Naive thymus-derived CD8-positive, alpha-beta T cell (primary cell): ENCODE measurements around the gene RNF32. TPM values are rescaled to one million over a fixed set of nuclear protein-coding genes. Genes with fewer than 3 reads are reported as not detected.
A peak's percentile ranks its signal among the peaks of the same experiment; 100 is the strongest.
"Not testable (repeated sequence)": the region's sequence is repeated elsewhere in the genome, so short reads cannot be mapped to it uniquely, and the experiment has no call there.

ENCODE experiments used
- ATAC-seq, 2 donors: fragments of 150-1000 bp; cut with Tn5 transposase in 1 of 2; sonication (Bioruptor Pico), chemical (Tn5 transposase) in 1 of 2; 1 replicate in 1 of 2; 2 replicates in 1 of 2; pipeline ENCODE4 v1.10.0; 2021; ENCODE audit warnings: mild to moderate bottlenecking in 2 of 2, moderate library complexity in 2 of 2
- POLR2A ChIA-PET: fragments of 350-600 bp; sonication (Branson Sonifier 250); formaldehyde crosslinking; loops from one replicate; lab custom pipeline; 2021; ENCODE audit warnings: antibody characterized with exemption; lab: Charles Lee
- DNase-seq, 10 donors: peaks; one replicate each; pipeline versions ENCODE4 v3.0.0 to v3.0.0-alpha.2; 2020 to 2022
- H3K27ac Mint-ChIP-seq, 10 donors: one replicate each; pipeline ENCODE4 v1.8.0; 2020 to 2022; ENCODE audit warnings: mild to moderate bottlenecking in 10 of 10, mixed read lengths in 10 of 10, moderate library complexity in 4 of 10, inconsistent platforms in 1 of 10
- H3K27me3 Mint-ChIP-seq, 5 donors: one replicate each; pipeline ENCODE4 v1.8.0; 2021 to 2022; ENCODE audit warnings: mixed read lengths in 5 of 5
- H3K36me3 Mint-ChIP-seq, 3 donors: one replicate each; pipeline ENCODE4 v1.8.0; 2020 to 2022; ENCODE audit warnings: mixed read lengths in 3 of 3, mild to moderate bottlenecking in 2 of 3, inconsistent platforms in 1 of 3
- H3K4me1 Mint-ChIP-seq, 4 donors: one replicate each; pipeline ENCODE4 v1.8.0; 2021 to 2022; ENCODE audit warnings: mixed read lengths in 4 of 4
- H3K4me3 Mint-ChIP-seq, 10 donors: one replicate each; pipeline ENCODE4 v1.8.0; 2020 to 2022; ENCODE audit warnings: mild to moderate bottlenecking in 10 of 10, mixed read lengths in 10 of 10, moderate library complexity in 6 of 10, inconsistent platforms in 1 of 10
- H3K9me3 Mint-ChIP-seq, 9 donors: one replicate each; pipeline ENCODE4 v1.8.0; 2020 to 2022; ENCODE audit warnings: mixed read lengths in 9 of 9, mild to moderate bottlenecking in 3 of 9, inconsistent platforms in 1 of 9, moderate library complexity in 1 of 9
- polyA plus RNA-seq, 3 donors: library from polyadenylated mRNA; unstranded; fragments of 300-500 nt; fragmentation: Illumina TruSeq; gene quantifications; one replicate each; pipeline ENCODE4 v1.2.3, GENCODE V29; 2021
- total RNA-seq, 8 experiments: library from RNA in 2 of 8; stranded (reverse) in 2 of 8; gene quantifications; one replicate each; pipeline ENCODE4 v1.2.3 and lab custom pipeline; 2021 to 2026

Gene RNF32
- total and polyA plus RNA-seq, 5 experiments from 2014 or later: 0.21 to 0.60 (median 0.33) TPM; not detected in 1

DNA sequence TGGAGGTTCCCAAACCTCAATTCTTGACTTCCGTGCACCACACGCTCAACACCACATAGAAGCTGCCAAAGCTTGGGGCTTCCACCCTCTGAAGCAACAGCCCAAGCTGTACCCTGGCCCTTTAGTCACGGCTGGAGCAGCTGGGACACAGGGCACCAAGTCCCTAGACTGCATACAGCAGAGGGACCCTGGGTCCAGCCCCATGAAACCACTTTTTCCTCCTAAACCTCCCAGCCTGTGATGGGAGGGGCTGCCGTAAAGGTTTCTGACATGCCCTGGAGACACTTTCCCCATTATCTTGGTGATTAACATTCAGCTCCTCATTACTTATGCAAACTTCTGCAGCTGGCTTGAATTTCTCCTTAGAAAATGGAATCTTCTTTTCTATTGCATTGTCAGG, 57.9 kb downstream of the RNF32 start:
- H3K27ac Mint-ChIP-seq, DNase-seq, H3K27me3 Mint-ChIP-seq, H3K4me3 Mint-ChIP-seq, H3K4me1 Mint-ChIP-seq, POLR2A ChIA-PET, ATAC-seq: not testable (repeated sequence)
- Mint-ChIP-seq H3K36me3 (peaks cover 37 to 68% (median 59%) of the 10 kb centered on the region in 3 donors), H3K9me3 (peaks cover 0 to 58% (median 32%) of the 10 kb centered on the region in 9 donors)

DNA sequence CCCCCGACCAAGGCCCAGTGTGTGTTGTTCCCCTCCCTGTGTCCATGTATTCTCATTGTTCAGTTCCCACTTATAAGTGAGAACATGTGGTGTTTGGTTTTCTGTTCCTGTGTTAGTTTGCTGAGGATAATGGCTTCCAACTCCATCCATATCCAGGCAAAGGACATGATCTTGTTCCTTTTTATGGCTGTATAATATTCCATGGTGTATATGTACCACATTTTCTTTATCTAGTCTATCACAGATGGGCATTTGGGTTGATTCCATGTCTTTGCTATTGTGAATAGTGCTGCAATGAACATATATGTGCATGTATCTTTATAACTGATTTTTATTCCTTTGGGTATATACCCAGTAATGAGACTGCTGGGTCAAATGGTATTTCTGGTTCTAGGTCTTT, 61.2 kb downstream of the RNF32 start:
- H3K27me3 Mint-ChIP-seq, DNase-seq, ATAC-seq, H3K27ac Mint-ChIP-seq, H3K4me3 Mint-ChIP-seq, POLR2A ChIA-PET: not testable (repeated sequence)
- Mint-ChIP-seq H3K4me1 (peaks cover 11 to 20% (median 16%) of the 10 kb centered on the region in 4 donors), H3K9me3 (peaks cover 5 to 65% (median 27%) of the 10 kb centered on the region in 9 donors), H3K36me3 (peaks cover 45 to 82% (median 73%) of the 10 kb centered on the region in 3 donors)

DNA sequence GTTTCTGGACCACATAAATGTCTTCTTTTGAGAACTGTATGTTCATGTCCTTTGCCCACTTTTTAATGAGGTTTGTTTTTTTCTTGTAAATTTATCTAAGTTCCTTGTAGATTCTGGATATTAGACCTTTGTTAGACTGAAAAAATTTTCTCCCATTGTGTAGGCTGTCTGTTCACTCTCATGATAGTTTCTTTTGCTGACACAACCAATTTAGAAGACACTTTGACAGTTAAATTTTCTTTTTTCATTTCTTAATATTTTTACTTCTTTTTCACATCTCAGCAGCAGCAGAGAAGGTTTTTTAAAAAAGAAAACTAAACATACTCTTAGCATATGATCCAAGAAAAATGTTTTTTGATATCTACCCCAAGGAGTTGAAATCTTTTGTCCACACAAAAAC, 61.8 kb downstream of the RNF32 start:
- Mint-ChIP-seq H3K27me3 (no peaks in the 10 kb centered on the region), H3K4me1 (peaks cover 14 to 22% (median 18%) of the 10 kb centered on the region in 4 donors), H3K9me3 (peaks cover 0 to 65% (median 24%) of the 10 kb centered on the region in 9 donors), H3K27ac (no peak overlapping the region), H3K4me3 (no peak overlapping the region), H3K36me3 (peaks cover 48 to 82% (median 75%) of the 10 kb centered on the region in 3 donors)
- DNase-seq (no peak), ATAC-seq (no peak)
- POLR2A ChIA-PET: no interaction called here

DNA sequence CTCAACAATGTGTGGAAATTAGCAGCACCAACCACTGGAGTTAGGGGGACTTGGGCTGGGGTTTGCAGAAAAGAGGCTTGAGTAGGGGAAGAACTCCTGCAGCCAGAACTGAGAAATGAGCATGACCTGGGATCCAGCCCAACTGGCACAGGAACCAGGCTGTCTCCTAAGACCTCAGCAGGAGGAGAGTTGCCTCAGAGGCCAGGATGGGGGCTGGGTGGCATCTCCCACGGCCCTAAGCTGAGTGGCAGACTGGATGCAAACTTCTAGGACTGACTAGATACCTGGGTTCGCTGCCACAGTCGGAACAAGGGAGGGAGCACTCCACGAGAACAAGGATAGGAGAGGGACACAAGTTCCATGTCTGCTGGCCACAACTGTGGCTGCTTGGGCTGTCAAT, 62.6 kb downstream of the RNF32 start:
- peaks cover 51 to 82% (median 80%) of the 10 kb centered on the region in 3 donors for H3K36me3 Mint-ChIP-seq
- ATAC-seq: no peak

DNA sequence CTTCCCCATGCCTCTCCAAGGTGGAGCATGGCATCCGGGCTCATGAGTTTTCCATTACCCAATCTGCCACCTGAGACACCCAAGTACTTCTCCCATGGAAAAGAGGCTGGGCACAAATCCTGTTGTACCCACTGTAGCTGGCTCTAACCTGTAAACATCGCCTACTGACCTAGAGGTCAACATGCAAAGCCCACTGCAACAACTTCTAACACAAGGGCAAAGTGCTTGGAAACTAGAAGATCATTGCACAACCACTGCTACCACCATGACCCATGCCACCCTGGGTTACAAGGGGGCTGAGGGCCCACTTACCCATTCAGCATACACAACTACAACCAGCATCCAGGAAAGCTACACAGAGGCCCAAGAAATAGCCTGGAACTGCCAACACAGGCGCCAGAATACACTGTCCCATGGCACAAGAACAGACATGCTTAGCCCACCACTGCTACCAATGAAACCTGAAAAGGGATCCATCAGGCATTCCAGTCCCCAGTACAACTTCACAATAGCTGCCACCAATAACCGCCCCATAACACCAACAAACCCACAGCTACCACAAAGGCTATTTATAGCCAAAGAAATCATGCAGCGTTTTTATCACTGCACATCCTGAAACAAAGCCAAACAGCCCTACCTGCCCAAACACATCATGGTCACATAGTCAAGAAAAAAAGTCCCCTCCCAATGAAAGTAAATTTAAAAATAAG, 63.4 kb downstream of the RNF32 start:
- Mint-ChIP-seq H3K27me3 (no peaks in the 10 kb centered on the region), H3K9me3 (peaks cover 0 to 66% (median 24%) of the 10 kb centered on the region in 9 donors), H3K36me3 (peaks cover 56 to 82% (median 79%) of the 10 kb centered on the region in 3 donors), H3K27ac (peak overlapping the region in 2 of 10 donors; percentile 16 to 30), H3K4me3 (peak overlapping the region in 2 of 10 donors; percentile 14 to 55), H3K4me1 (peaks cover 14 to 23% (median 19%) of the 10 kb centered on the region in 4 donors)
- ATAC-seq (no peak), DNase-seq (no peak)
- POLR2A ChIA-PET: no interaction called here

More for the DNA sequence above, 62.6 kb downstream of the RNF32 start:
- no peak for DNase-seq
- H3K4me3 Mint-ChIP-seq: no peak overlapping the region
- no peaks in the 10 kb centered on the region for H3K27me3 Mint-ChIP-seq
- H3K4me1 Mint-ChIP-seq: peaks cover 14 to 23% (median 19%) of the 10 kb centered on the region in 4 donors
- H3K9me3 Mint-ChIP-seq: peaks cover 0 to 65% (median 23%) of the 10 kb centered on the region in 9 donors
- no peak overlapping the region for H3K27ac Mint-ChIP-seq
- POLR2A ChIA-PET: no interaction called here

DNA sequence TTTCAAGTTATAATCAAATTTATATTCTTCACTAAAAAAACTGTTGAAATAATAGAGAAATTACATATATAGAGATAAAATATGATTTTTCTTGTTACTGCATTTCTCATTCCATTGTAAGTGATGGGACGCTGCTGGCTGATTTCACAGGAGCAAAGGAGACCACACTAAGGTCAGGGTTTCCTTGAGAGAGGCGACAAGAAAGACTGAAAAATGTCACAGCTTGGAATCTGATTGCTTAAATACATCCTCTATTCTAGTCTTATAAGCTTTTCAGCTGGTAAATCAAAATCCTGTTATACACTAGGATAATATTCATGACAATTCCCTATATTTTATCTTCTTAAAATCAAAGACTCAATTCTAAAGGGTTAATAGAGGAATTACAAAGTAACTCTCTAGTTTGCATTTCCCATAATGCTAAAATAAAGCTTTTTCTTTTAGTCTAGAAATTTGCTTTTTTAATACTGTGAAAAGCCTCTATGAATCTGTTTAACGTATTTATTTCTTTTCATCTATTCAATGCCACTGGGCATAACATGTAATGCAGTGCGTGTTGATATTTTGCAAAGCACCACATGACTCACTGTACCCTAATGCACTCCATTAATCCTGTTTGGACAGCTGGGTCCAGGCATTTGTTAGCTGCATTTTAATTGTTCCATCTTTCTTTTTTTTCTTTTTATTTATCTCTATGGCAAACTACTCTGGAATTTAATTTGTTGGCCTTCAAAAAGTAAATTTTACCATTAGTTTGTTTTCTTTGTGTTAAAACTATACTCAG, 81.7 kb downstream of the RNF32 start:
- POLR2A ChIA-PET: no interaction called here
- peaks cover 0 to 2% (median under 1%) of the 10 kb centered on the region in 4 donors for H3K4me1 Mint-ChIP-seq
- H3K36me3 Mint-ChIP-seq: peaks cover 9 to 56% (median 45%) of the 10 kb centered on the region in 3 donors
- no peak overlapping the region for H3K4me3 Mint-ChIP-seq
- ATAC-seq (no peak), DNase-seq (no peak)
- H3K27me3 Mint-ChIP-seq: no peaks in the 10 kb centered on the region
- peaks cover 0 to 3% (median 0%) of the 10 kb centered on the region in 9 donors for H3K9me3 Mint-ChIP-seq
- no peak overlapping the region for H3K27ac Mint-ChIP-seq

DNA sequence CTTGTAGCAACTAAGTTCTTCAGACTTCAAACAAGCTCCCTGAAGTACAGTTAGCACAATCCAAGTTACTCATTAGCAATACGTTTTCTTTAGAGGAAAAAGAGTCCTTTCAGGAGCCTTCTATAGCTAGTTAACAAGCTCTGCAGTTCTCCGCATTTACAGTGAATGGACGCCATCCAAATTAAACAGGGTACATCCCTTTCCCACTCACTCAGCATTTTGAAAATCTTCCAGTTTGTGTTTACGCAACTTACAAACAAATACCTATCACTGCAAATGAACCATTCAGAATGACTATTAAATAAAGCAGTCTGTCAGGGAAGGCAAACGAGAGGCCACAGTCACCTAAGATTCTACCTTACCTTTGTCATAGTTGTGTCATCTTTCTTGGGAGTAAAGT, 84.5 kb downstream of the RNF32 start:
- Mint-ChIP-seq H3K27ac (no peak overlapping the region), H3K4me3 (no peak overlapping the region), H3K9me3 (no peaks in the 10 kb centered on the region), H3K4me1 (peaks cover 0 to 6% (median 1%) of the 10 kb centered on the region in 4 donors), H3K36me3 (peaks cover 3 to 59% (median 37%) of the 10 kb centered on the region in 3 donors), H3K27me3 (no peaks in the 10 kb centered on the region)
- POLR2A ChIA-PET: no interaction called here
- ATAC-seq (no peak), DNase-seq (no peak)

DNA sequence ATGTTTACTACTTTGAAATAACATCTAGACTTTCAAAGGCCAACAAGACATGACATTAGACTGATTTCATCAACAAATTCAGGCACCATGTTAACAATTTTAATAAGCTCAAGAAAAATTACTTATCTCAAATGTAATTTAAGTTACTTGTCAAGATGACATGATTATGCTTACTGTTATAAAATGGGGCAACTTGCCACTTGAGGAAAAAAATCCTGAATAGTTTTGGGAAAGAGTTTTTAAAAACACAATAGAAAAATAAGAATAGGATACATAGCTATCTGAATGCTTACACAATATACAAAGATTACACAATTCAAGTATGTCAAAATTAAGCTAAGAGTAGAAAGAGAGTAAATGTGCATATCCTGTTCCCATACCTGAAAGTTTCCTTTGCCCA, 85.4 kb downstream of the RNF32 start:
- H3K27ac Mint-ChIP-seq: no peak overlapping the region
- no peak overlapping the region for H3K4me3 Mint-ChIP-seq
- peaks cover 4 to 64% (median 32%) of the 10 kb centered on the region in 3 donors for H3K36me3 Mint-ChIP-seq
- peaks cover 0 to under 1% (median 0%) of the 10 kb centered on the region in 9 donors for H3K9me3 Mint-ChIP-seq
- H3K27me3 Mint-ChIP-seq: no peaks in the 10 kb centered on the region
- no peak for DNase-seq
- POLR2A ChIA-PET: no interaction called here
- H3K4me1 Mint-ChIP-seq: peaks cover 0 to 6% (median 1%) of the 10 kb centered on the region in 4 donors
- ATAC-seq: no peak
